Stimulated activated CD8-positive, alpha-beta memory T cell treated with anti-CD3 and anti-CD28 coated beads, Interleukin-7, amount 100 ng/mL, for 24 hours (primary cell): ENCODE data around the gene NTHL1.
"Not testable (repeated sequence)": the region's sequence is repeated elsewhere in the genome, so short reads cannot be mapped to it uniquely, and the experiment has no call there.

Experiments
- DNase-seq: peaks from one replicate; pipeline ENCODE4 v3.0.0-alpha.2; 2020; ENCODE audit warnings: low read depth

NTHL1 gene

DNA sequence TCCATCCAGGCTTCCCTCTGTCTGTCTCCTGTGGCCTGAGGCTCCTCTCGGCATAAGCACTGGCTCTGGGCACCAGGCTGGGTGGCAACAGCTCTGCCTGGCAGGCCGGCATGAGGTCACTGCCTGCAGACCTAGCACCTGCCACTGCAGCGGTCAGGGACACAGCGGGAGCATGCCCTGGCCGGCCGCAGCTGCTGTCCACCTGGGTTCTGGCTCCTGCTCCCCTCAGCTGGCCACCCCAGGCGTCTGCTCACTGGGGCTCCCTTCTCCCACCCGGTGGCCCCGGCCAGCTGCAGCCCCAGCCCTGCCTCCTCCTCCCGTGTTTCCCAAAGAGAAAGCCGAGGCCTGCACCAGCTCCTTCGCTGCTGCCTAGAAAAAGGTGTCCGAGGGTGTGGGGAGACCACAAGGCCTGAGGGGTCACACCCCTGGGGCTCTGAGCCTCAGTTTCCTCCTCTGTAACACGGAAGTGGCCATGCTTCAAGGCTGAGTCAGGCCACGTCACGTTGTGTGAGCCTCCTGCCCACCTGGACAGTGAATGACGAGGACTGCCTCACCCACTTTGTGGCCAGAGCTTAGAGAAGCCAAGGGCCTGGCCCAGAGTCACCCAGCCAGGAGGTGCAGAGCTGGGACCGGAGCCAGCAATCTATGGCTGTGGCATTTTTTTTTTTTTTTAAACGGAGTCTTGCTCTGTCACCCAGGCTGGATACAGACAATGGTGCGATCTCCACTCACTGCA, 6.7 kb downstream of the NTHL1 start:
- DNase-seq = no peak

DNA sequence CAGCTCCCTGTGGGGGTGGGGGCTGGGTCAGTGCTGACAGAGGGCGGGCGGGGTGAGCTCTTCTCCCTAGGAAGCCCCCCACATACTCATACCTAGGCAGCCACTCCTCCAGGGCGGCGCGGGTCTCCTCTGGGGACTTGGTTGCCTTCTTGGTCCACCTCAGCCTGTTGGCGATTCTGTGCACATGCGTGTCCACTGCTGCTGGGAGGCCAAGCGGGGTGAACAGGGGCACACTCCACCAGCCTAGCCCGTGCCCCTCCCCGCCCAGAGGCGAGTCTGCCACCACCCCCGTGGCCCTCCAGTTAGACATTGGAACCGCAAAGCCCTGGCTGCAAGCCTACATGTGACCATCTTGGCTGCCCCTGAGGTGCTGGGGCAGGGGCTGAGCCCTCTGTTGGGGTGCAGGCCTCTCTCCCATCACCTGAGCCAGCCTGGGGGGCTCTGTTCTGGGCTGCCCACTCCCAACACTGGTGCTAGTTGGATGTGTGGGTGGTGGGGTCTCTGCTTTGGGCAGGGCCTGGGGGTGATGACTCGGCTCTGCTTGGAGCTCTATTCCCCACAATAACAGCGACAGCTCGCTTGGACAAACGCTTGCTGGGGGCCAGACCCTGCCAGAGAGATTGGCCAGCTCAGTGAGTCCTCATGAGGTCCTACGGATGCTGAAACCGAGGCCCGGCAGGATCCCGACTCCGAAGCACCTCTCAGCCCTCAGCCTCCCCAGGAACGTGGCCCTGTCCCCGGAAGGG, 7.4 kb downstream of the NTHL1 start:
- no peak for DNase-seq

DNA sequence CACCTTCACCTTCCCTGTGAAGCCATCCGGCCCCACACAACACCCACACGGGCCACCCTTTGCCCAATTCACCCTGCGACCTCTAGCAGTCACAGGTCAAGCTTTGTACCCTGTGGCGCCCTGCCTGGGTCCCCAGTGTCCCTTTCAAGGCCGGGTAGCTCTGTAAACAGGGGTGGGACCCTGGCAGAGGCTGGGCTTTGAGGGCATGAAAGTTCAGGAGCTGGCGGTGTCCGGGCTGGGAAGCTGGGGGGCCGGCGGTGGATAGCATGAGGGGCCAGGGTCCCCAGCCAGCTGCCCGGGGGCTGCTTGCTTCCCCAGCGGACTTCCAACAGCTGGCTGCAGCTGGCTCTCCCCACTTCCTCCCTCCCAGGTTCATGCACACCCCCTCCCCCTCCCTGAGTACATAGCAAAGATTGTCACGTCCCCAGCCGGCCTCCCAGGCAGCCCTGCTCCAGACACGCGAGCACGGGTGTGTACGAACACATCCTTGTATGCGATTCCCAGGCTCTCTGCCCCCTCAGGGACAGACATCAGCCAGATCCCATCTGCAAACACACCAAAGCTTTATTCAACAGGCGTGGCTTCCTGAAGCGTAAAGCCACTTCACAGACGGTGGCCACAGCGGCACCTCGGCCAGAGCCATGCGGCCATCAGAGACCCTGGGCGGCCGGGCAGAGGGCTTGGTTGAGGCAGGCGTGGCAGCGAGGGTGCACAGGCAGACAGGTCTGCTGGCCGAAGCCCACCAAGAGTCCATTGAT, 8.2 kb downstream of the NTHL1 start:
- DNase-seq = no peak

DNA sequence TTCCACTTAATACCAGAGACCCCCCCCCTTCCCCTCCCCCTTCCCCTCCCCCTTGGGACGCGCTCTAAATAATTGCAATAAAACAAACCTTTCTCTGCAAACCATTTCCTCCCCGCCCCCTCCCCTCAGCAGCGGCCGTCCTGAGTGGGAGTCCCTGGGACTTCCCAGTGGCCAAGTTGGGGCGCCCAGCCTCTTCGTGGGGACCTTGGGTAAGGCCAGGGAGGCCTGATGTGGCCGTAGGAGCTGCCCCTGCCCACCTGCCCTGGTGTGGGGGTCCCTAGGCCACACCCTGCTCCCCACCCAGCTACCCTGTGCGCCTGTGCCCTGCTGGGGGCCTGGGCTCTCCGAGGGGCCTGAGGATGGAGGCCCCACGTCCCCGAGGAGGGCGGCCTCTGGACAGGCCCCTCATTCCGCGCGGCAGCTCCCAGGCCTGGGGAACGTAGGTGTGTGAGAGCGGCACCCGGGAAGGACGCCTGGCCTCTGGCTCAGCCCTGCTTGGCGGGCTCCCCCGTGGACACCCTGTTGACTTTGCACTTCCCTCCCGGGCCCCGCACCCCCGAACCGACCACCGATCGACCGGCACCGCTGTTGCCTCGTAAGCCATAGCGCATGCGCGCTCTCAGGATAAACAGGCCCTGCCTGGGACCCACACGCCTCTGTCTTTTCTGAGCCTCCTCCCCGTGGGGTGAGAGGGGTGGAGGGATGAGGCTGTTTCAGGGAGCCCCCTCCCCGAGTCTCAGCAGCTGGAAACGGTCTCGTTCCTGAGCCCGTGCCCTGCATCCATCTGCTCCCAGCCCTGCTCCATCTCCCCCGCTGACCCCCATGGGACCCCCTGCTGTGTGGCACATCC, 9.0 kb downstream of the NTHL1 start:
- DNase-seq = no peak

DNA sequence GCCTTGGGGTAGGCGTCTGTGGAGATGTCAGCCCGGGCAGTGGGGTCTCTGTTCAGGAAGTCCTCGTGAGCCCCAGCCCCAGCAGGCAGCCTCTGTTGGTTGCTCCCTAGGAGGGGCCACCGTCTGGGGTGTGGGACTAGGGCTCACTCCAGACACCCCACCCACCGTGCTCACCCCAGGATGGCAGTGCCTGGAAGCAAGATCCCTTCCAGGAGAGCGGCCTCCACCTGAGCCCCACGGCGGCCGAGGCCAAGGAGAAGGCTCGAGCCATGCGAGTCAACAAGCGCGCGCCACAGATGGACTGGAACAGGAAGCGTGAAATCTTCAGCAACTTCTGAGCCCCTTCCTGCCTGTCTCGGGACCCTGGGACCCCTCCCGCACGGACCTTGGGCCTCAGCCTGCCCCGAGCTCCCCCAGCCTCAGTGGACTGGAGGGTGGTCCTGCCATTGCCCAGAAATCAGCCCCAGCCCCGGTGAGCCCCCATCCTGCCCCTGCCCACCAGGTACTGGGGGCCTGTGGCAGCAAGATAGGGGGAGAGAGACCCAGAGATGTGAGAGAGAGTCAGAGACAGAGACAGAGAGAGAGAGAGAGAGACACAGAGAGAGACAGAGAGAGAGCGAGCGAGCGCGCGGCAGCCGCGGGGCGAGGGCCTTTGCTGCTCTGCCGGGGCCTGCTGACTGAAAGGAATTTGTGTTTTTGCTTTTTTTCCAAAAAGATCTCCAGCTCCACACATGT, 9.8 kb downstream of the NTHL1 start:
- no peak for DNase-seq

DNA sequence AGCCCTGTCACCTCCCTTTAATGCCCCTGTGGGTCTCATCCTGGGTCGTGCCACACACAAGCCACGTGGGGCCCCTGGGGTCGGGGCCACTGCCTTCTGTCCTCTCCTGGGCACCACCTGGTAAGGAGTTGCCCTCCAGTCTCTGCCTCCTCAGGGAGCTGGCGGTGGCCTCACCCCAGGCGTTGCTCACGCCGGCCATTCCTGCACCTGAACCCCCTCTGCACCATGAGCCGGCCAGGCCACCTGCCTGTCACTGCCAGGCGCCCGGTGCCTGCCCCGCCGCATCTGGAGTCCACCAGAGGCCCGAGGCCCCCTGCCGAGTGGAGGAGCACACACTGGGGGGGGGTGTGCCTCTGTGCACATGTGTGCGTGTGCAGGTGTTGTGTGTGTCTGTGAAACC, 10.5 kb downstream of the NTHL1 start:
- DNase-seq = no peak

DNA sequence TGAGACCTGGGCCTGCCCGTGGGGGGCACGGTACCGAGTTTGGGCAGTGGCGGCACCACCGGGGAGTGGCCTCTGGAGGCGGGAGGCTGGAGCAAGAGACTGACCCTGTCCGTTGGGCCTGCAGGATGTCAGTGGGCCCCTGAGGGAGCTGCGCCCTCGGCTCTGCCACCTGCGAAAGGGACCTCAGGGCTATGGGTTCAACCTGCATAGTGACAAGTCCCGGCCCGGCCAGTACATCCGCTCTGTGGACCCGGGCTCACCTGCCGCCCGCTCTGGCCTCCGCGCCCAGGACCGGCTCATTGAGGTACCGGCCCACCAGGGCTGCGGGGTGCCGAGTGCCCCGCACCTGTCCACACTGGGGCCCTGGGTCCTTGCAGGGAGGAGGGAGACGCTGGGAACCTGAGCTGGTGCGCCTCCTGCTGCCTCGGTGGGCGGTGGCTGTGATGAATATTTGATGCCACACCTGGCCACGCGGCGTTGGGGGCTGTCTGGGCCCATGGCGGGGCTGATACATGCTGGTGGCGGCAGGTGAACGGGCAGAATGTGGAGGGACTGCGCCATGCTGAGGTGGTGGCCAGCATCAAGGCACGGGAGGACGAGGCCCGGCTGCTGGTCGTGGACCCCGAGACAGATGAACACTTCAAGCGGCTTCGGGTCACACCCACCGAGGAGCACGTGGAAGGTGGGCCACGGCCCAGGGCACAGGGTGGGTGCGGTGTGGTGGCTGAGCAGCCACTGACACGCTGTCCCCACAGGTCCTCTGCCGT, 11.3 kb downstream of the NTHL1 start:
- DNase-seq = no peak

DNA sequence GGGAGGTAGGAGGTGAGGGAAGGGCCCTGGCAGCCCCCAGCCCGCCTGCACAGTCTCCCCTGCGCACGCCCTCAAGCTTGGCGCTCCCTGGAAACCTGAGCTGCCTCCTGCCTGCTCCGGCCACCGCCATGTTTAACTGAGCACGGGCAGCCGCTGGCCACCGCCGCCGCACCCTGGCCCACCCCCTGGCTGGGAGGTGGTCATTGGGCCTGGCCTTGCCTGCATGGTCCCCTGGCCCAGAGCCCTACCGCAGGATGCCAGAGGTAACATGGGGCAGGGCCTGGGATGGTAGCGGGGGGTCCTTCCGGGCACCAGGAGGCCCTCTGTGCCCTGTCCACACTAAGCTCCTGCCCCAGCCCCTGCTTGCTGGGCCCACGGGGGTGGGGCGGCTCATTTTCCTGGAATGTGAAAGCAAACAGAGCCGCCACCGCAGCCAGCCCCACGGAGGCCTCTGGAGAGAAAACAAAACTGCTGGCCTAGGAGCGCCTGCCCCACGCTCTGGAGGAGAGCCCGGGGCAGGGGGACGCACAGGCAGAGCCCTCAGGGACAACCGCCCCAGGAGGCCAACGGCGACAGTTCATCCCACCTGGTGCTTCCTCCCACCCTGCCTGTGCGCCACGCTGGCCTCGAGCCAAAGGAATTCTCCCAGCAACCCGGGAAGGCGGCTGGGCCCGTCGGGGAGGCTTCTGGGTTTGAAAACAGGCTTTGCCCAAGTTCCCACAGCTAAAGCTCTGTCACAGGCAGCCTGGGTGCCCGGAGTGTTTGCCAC, 12.0 kb downstream of the NTHL1 start:
- no peak for DNase-seq

DNA sequence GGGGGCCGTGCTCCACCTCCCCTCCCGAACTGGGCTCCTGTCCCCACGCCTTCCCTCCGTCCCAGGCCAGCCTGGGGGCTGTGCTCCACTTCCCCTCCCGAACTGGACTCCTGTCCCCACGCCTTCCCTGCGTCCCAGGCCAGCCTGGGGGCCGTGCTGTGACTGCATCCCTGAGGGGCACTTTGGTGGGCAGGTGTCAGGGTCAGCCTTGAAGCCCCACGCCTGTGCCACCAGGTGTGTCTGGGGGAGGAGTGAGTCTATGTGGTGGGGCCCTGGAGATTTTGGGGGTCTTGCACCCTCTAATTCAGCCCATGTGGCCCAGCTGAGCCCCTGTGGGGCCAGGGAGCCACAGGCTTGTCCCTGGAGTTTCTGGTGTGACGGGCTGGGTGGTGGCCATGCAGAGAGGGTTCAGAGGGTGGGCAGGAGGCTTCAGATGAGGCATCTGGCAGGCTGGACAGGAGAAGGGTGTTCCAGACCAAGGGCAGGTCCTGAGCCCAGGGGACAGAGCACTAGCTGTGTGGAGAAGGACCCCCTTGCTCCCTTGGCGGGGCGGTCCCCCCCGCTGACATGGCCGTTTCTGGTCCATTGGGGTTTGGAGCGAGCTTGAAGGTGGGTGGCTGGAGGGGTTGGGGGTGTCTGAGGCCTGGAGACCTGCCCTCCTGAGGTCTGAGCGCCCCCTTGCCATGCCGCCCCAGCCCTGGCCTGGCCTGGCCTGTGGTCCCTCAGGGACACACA, 12.8 kb downstream of the NTHL1 start:
- DNase-seq = no peak

DNA sequence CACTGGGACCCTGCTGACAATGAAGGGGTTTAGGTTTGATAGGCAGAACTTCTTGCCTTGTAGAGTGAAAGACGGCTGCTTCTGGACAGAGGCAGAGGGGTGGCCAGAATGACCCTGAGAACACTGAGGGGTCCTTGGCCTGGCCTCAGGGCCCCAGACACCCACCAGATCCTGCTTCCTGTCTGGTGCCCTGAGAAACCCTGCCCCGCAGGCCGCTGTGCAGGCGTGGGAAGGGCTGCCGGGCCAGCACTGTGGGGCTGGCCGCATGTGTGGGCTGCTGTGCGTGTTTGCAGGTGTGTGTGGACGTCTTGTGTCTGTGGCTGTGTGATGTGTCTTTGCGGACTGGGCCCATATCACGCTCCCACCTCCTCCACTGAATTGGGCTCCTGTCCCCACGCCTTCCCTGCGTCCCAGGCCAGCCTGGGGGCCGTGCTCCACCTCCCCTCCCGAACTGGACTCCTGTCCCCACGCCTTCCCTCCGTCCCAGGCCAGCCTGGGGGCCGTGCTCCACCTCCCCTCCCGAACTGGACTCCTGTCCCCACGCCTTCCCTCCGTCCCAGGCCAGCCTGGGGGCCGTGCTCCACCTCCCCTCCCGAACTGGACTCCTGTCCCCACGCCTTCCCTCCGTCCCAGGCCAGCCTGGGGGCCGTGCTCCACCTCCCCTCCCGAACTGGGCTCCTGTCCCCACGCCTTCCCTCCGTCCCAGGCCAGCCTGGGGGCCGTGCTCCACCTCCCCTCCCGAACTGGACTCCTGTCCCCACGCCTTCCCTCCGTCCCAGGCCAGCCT, 13.5 kb downstream of the NTHL1 start:
- not testable (repeated sequence) for DNase-seq

DNA sequence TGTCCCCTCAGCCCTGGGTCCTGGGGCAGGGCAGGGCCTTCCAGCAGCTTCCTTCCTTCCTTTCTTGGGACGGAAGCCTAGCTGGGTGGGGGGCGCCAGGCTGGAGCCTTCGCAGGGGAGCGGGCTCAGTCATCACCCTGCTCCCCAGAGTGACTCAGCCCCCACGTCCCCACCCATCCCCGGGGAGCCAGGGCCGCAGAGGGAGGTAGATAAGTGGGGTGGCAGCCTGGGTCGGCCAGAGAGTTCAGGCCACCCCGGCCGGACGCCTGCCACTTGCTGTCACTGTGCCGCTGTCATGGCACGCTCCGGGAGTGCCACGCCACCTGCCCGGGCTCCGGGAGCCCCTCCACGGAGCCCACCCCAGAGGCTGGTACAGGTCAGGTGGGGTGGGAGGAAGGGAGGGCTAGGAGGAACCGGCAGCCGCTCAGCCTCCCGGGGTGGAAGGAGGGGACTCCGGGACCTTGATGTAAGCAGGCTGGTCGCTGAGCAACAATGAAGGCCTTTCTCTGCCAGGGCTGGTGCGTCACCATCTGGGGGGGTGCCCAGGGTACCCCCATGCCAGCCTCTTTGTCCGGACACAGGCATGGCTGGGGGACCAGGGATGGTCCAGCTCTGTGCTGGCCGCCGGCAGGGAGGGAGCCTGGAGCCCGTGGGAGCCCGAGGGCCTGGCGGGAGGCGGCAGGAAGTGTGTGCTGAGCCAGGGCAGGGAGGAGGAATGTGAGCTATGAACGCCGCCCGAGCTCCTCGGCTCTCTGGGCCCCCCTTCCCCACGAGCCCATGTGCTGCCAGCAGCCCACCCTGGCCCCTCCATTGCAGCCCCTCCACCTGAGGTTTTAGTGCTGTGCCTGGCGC, 14.4 kb downstream of the NTHL1 start:
- DNase-seq = no peak

DNA sequence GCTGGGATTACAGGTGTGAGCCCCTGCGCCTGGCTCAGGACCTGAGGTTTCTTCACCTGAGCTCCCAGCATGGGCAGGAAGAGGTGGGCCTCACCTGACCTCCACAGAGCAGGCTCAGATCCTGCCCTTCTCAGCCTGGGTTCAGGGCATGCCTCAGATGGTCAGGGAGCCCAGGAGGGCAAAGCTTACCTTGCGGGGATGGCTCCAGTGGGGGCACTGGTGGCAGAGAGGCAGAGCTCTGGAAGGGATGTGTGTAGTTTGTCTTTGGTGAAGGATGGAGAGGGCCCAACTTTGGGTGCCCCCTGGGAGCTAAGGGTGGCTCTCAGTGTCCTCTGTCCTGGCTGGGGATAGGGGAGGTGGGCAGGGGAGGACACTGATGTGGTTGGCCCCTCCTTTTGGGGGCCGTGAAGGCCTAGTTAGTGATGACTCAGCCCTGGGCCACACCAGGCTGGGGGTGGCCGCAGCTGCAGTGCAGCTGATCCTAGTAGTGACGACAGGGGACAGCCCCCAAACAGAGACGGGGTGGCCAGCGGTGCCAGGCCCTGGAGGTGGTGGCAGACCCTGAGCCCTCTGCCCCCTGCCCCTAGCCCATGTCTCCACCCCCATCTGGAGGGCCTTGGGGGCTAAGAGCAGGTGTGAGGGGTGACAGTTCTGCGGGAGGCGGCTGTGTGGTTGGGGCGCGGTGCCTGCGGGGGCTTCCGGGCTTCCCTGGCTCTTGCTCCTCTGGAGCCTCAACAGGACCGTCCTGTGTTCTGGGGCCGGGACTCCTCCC, 15.2 kb downstream of the NTHL1 start:
- DNase-seq = no peak

DNA sequence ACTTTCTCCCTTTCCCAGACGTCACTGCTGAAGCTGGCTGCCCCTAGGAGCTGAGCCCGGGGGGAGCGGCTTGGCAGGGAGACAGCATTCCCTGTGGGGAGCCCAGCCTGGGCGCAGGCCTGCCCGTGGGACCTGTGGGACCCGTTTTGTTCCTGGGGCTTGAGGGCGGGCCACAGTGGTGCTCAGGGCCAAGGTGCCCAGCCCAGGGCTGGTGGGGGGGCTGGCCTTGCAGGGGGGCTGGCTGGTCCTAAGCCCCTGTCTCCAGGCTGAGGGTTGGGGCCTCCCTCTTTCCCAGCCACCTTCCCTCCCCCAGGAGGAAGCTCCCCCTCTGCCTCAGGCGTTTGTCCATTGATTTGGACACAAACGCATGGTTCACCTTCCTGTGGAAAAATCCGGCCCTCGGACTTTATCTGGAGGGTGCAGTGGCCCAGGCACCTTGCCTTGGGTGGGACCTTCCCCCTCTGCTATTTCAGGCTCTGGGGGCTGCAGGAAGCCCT, 16.5 kb downstream of the NTHL1 start:
- DNase-seq = no peak

DNA sequence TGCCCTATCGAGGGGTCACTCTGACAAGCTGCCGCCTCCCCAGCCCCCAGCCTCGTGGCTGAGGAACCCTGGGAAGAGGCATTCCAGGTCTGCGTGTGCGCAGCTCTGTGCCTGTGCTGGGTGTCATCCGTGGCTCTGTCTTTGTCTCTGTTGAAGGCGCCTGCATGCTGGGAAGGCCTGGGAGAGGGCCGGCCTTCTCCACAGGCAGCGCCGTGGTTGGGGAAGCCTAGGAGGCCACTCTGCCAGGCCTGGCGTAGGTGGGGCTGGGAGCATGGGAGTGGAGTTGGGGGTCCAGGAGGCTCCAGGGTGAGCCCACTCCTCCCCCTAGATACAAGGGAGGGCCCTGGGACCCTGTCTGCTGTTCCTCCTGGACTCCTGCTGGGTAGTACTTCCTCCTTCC, 17.6 kb downstream of the NTHL1 start:
- DNase-seq = no peak

DNA sequence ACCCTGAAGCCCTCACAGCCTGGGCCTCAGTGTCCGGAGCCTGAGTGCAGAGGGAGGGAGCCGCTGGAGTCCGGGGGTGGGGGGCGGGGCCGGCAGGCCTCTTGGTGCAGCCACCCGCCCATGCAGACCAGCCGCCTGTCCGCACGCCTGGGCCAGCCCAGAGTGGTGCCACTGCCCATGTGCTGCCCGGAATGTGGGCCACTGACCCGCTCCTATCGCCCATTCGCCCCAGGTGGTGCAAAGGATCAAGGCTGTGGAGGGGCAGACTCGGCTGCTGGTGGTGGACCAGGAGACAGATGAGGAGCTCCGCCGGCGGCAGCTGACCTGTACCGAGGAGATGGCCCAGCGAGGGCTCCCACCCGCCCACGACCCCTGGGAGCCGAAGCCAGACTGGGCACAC, 18.3 kb downstream of the NTHL1 start:
- no peak for DNase-seq

DNA sequence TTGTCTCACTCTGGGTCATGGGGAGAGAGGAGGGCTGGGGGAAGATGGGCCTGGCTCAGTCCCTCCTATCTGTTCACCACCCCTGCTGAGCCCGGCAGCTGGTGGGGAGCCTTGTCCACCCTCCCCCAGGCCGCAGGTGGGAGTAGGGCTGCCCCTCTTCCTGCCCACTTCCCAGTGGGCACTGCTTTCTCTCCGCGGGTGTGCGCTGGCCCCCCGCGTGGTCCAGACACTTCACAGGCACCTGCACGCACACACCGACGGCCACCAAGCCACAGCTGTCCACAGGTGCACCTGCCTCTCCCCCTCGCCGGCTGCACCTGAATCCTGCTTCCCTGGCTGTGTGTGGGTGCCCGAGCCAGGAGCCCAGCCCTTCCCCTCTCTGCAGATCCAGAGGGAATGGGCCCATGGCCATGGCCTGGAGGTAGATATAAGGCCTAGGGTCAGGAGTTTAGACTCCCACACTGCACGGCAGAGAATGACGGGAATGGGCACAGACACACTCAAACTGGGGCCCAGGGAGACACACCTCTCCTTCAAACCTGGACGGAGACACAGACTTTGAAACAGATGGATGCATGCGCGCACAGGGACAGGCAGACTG, 18.9 kb downstream of the NTHL1 start:
- no peak for DNase-seq
